ENCODE measurements around the gene CDC37L1.

GRCh38 chr9:4654538-4654937 is 24.8 kb upstream of the CDC37L1 start:
- TF ChIP-seq CSRNP3 (CRISPR knock-in tag; IDR thresholded peaks at IDR 0.05) = no peak
- no peak for TF ChIP-seq ISL1 (CRISPR knock-in tag; IDR thresholded peaks at IDR 0.05)
- no peak for TF ChIP-seq ZNF8 (CRISPR knock-in tag; IDR thresholded peaks at IDR 0.05)
- TF ChIP-seq PATZ1 (CRISPR knock-in tag; IDR thresholded peaks at IDR 0.05; ENCODE audit: borderline replicate concordance) = no peak
- TF ChIP-seq RARB (CRISPR knock-in tag; IDR thresholded peaks at IDR 0.05) = no peak
- TF ChIP-seq ARNTL (CRISPR knock-in tag; IDR thresholded peaks at IDR 0.05; ENCODE audit: borderline replicate concordance, low read depth) = no peak
- TF ChIP-seq ZNF565 (CRISPR knock-in tag; conservative IDR thresholded peaks at IDR 0.05; ENCODE audit: low read depth) = no peak
- no peak for TF ChIP-seq ZFP30 (CRISPR knock-in tag; IDR thresholded peaks at IDR 0.05)
- no peak for TF ChIP-seq OSR1 (CRISPR knock-in tag; IDR thresholded peaks at IDR 0.05)
- TF ChIP-seq ZNF70 (CRISPR knock-in tag; IDR thresholded peaks at IDR 0.05) = no peak
- no peak for TF ChIP-seq PPARA (CRISPR knock-in tag; IDR thresholded peaks at IDR 0.05; ENCODE audit: borderline replicate concordance)
- TF ChIP-seq TSHZ2 (CRISPR knock-in tag; IDR thresholded peaks at IDR 0.05) = no peak
- no peak for TF ChIP-seq ZFP3 (CRISPR knock-in tag; IDR thresholded peaks at IDR 0.05)
- no peak for TF ChIP-seq TCF4 (CRISPR knock-in tag; IDR thresholded peaks at IDR 0.05; ENCODE audit: borderline replicate concordance)

All from SK-N-SH treated with all-trans-retinoic acid at 6 μM for 48 hours (cell line).